H1 (cell line): Measurements from ENCODE around the gene STK16. TPM values are rescaled to one million over a fixed set of nuclear protein-coding genes. Genes with fewer than 3 reads are reported as not detected.

Source experiments
- CTCF ChIA-PET: fragments of 300-600 bp; sonication (Branson Sonifier 250); formaldehyde crosslinking; loops from one replicate; lab custom pipeline; 2021; ENCODE audit not compliant: partially characterized antibody; lab: Charles Lee
- POLR2A ChIA-PET: fragments of 300-600 bp; sonication (Branson Sonifier 250); formaldehyde crosslinking; loops from one replicate; lab custom pipeline; 2021; ENCODE audit warnings: inconsistent platforms; ENCODE audit not compliant: partially characterized antibody; lab: Charles Lee
- DNase-seq, 2 experiments: peaks; one replicate each; pipeline versions ENCODE4 v3.0.0 to v3.0.0-alpha.2; 2010 to 2022; ENCODE audit warnings: low spot score in 2 of 2, low read depth in 1 of 2, mixed read lengths in 1 of 2
- FAIRE-seq: peaks from 2 replicates; lab custom pipeline; 2011; peaks lifted over from hg19 to GRCh38; lab: Jason Lieb, UNC
- H2AFZ ChIP-seq: 2 replicates; pipeline ENCODE4 v1.8.1; 2012; ENCODE audit warnings: low read length, inconsistent platforms
- H2AK5ac ChIP-seq: 2 replicates; pipeline ENCODE4 v1.6.1; 2013; ENCODE audit warnings: low read depth, low read length
- H2BK120ac ChIP-seq: replicated peaks from 2 replicates; pipeline ENCODE3; 2013; ENCODE audit warnings: low read depth, low read length, inconsistent platforms
- H2BK12ac ChIP-seq: 2 replicates; pipeline ENCODE4 v1.6.1; 2013; ENCODE audit warnings: low read depth, low read length
- H2BK15ac ChIP-seq: 2 replicates; pipeline ENCODE4 v1.6.1; 2013; ENCODE audit warnings: low read length
- H2BK20ac ChIP-seq: 2 replicates; pipeline ENCODE4 v1.6.1; 2013; ENCODE audit warnings: low read length
- H2BK5ac ChIP-seq: 2 replicates; pipeline ENCODE4 v1.6.1; 2013; ENCODE audit warnings: low read depth, low read length
- H3K14ac ChIP-seq: 2 replicates; pipeline ENCODE4 v1.6.1; 2013; ENCODE audit warnings: inconsistent platforms; ENCODE audit not compliant: insufficient read length
- H3K18ac ChIP-seq: 2 replicates; pipeline ENCODE4 v1.6.1; 2013; ENCODE audit warnings: low read length; ENCODE audit errors: extremely low read depth
- H3K23ac ChIP-seq: 2 replicates; pipeline ENCODE4 v1.6.1; 2013; ENCODE audit warnings: inconsistent platforms; ENCODE audit not compliant: insufficient read length
- H3K23me2 ChIP-seq: 2 replicates; pipeline ENCODE4 v1.6.1; 2013; ENCODE audit warnings: low read depth, low read length
- H3K27ac ChIP-seq: 2 replicates; pipeline ENCODE4 v1.6.1; 2011; ENCODE audit warnings: low read depth, low read length, inconsistent platforms
- H3K27me3 ChIP-seq, 4 experiments: replicated peaks in 1 of 4; 1 replicate in 1 of 4; 2 replicates in 3 of 4; pipeline versions ENCODE4 v1.6.1 to v1.8.1; 2011 to 2013; ENCODE audit warnings: low read length in 3 of 4, mild to moderate bottlenecking in 3 of 4, inconsistent platforms in 2 of 4, mixed read lengths in 2 of 4, moderate library complexity in 1 of 4; ENCODE audit not compliant: control insufficient read depth in 3 of 4, insufficient read depth in 3 of 4; ENCODE audit errors: extremely low read depth in 1 of 4
- H3K36me3 ChIP-seq, 4 experiments: 2 replicates each; pipeline versions ENCODE4 v1.6.1 to v1.8.1; 2011 to 2013; ENCODE audit warnings: mild to moderate bottlenecking in 4 of 4, low read length in 3 of 4, moderate library complexity in 2 of 4, control low read depth in 1 of 4, inconsistent platforms in 1 of 4; ENCODE audit not compliant: insufficient read depth in 4 of 4, control insufficient read depth in 2 of 4
- H3K4ac ChIP-seq: replicated peaks from 2 replicates; pipeline ENCODE3; 2013; ENCODE audit warnings: low read length, low read depth, mixed read lengths, inconsistent platforms; ENCODE audit not compliant: insufficient read length
- H3K4me1 ChIP-seq, 4 experiments: replicated peaks in 1 of 4; 1 replicate in 1 of 4; 2 replicates in 3 of 4; pipeline versions ENCODE4 v1.6.1 to v1.8.1; 2011 to 2013; ENCODE audit warnings: low read length in 3 of 4, inconsistent platforms in 2 of 4, mixed read lengths in 1 of 4; ENCODE audit not compliant: insufficient read depth in 4 of 4, control insufficient read depth in 3 of 4
- H3K4me2 ChIP-seq, 2 experiments: 2 replicates each; pipeline versions ENCODE4 v1.6.1 to v1.8.1; 2011 to 2013; ENCODE audit warnings: low read depth in 2 of 2, low read length in 2 of 2, control low read depth in 1 of 2, inconsistent platforms in 1 of 2, mild to moderate bottlenecking in 1 of 2; ENCODE audit not compliant: insufficient read depth in 1 of 2
- H3K4me3 ChIP-seq, 4 experiments: fragments of 200-600, 300-600 bp in 1 of 4; sonication (generic), shearing (Covaris generic), sonication (Bioruptor Twin) in 1 of 4; 2 replicates each; pipeline versions ENCODE4 v1.5.1 to v1.8.1; 2011 to 2016; ENCODE audit warnings: low read length in 4 of 4, low read depth in 3 of 4, control low read depth in 2 of 4, inconsistent platforms in 2 of 4, mild to moderate bottlenecking in 2 of 4, mixed read lengths in 1 of 4, moderate library complexity in 1 of 4; ENCODE audit not compliant: insufficient read depth in 2 of 4; ENCODE audit errors: extremely low read depth in 1 of 4
- H3K56ac ChIP-seq: replicated peaks from 2 replicates; pipeline ENCODE3; 2013; ENCODE audit warnings: low read depth, mild to moderate bottlenecking, mixed read lengths, low read length, inconsistent platforms; ENCODE audit not compliant: insufficient read length
- H3K79me1 ChIP-seq: 2 replicates; pipeline ENCODE4 v1.6.1; 2013; ENCODE audit warnings: low read depth, low read length, control low read depth
- H3K79me2 ChIP-seq, 2 experiments: 2 replicates each; pipeline versions ENCODE4 v1.6.1 to v1.8.1; 2012 to 2013; ENCODE audit warnings: low read length in 2 of 2, mild to moderate bottlenecking in 2 of 2, inconsistent platforms in 1 of 2; ENCODE audit not compliant: insufficient read depth in 2 of 2, control insufficient read depth in 1 of 2
- H3K9ac ChIP-seq, 4 experiments: replicated peaks in 1 of 4; 1 replicate in 1 of 4; 2 replicates in 3 of 4; pipeline versions ENCODE4 v1.6.1 to v1.8.1; 2011 to 2013; ENCODE audit warnings: low read depth in 3 of 4, low read length in 3 of 4, control low read depth in 2 of 4, mild to moderate bottlenecking in 2 of 4, moderate library complexity in 2 of 4, inconsistent platforms in 1 of 4; ENCODE audit errors: extremely low read depth in 1 of 4
- H3K9me3 ChIP-seq, 2 experiments: 2 replicates each; pipeline versions ENCODE4 v1.6.1 to v1.8.1; 2012 to 2013; ENCODE audit warnings: mild to moderate bottlenecking in 2 of 2, moderate library complexity in 2 of 2, control low read depth in 1 of 2, inconsistent platforms in 1 of 2, low read depth in 1 of 2, low read length in 1 of 2, mixed read lengths in 1 of 2; ENCODE audit not compliant: insufficient read depth in 2 of 2
- H4K20me1 ChIP-seq, 2 experiments: replicated peaks in 1 of 2; 2 replicates each; pipeline versions ENCODE3 to v1.8.1; 2011 to 2013; ENCODE audit warnings: inconsistent platforms in 2 of 2, low read length in 2 of 2, mild to moderate bottlenecking in 1 of 2; ENCODE audit not compliant: insufficient read depth in 2 of 2, control insufficient read depth in 1 of 2
- H4K5ac ChIP-seq: 2 replicates; pipeline ENCODE4 v1.6.1; 2013; ENCODE audit warnings: low read length, low read depth, mixed read lengths, inconsistent platforms; ENCODE audit not compliant: insufficient read length
- H4K8ac ChIP-seq: 2 replicates; pipeline ENCODE4 v1.8.0; 2013; ENCODE audit warnings: mild to moderate bottlenecking, moderate library complexity, low read length, inconsistent platforms; ENCODE audit not compliant: insufficient read depth; ENCODE audit errors: extremely low read depth
- H4K91ac ChIP-seq: replicated peaks from 2 replicates; pipeline ENCODE3; 2013; ENCODE audit warnings: low read length, mixed read lengths, inconsistent platforms; ENCODE audit not compliant: insufficient read length
- CTBP2 ChIP-seq: IDR thresholded peaks from 2 replicates; pipeline ENCODE4 v1.7.0; 2011; ENCODE audit warnings: borderline replicate concordance, mild to moderate bottlenecking, moderate library complexity, mixed read lengths, low read length; ENCODE audit not compliant: insufficient read depth, insufficient read length
- FOSL1 ChIP-seq: IDR thresholded peaks from 2 replicates; pipeline ENCODE4 v1.6.1; 2011; ENCODE audit warnings: mild to moderate bottlenecking, low read depth, low read length, moderate library complexity; ENCODE audit not compliant: insufficient read depth
- WGBS, 2 experiments: shearing (Covaris generic) in 1 of 2; methylation state at CpG; one replicate each; pipeline versions ENCODE4 v1.1.6 to v1.1.7; 2013 to 2015; ENCODE audit warnings: low lambda C conversion rate in 2 of 2, mixed read lengths in 2 of 2, inconsistent platforms in 1 of 2, low coverage in 1 of 2, missing lambda C conversion rate in 1 of 2; ENCODE audit not compliant: insufficient replicate concordance in 2 of 2, insufficient coverage in 1 of 2, insufficient read length in 1 of 2; ENCODE audit errors: extremely low coverage in 1 of 2, missing lambda C conversion rate in 1 of 2; 5-methylcytosine and 5-hydroxymethylcytosine counted together
- polyA plus RNA-seq, 7 experiments: library from polyadenylated mRNA; depleted of rRNA in 3 of 7; stranded (reverse) in 5 of 7; unstranded in 2 of 7; fragments of >200 nt in 5 of 7; fragments of 200-250 nt in 2 of 7; gene quantifications; 1 replicate in 5 of 7; 2 replicates in 1 of 7; 4 replicates in 1 of 7; pipeline versions ENCODE4 v1.2.1 to v1.2.3, GENCODE V29; 2011 to 2013; ENCODE audit warnings: missing spikeins in 2 of 7, mixed read lengths in 2 of 7
- total RNA-seq: library from RNA; stranded (reverse); fragmentation: NEBNext Ultra II Directional; extraction: Animal tissue kit (Norgen Biotek cat#: 25700); gene quantifications from 2 replicates; pipeline ENCODE4 v1.2.1, GENCODE V29; 2021

STK16 gene
- total and polyA plus RNA-seq, 2 of the 8 experiments (the other 6 are each of a cell fraction or from before 2014, with no cell fraction given), result 21.3 to 51.4 TPM

DNA sequence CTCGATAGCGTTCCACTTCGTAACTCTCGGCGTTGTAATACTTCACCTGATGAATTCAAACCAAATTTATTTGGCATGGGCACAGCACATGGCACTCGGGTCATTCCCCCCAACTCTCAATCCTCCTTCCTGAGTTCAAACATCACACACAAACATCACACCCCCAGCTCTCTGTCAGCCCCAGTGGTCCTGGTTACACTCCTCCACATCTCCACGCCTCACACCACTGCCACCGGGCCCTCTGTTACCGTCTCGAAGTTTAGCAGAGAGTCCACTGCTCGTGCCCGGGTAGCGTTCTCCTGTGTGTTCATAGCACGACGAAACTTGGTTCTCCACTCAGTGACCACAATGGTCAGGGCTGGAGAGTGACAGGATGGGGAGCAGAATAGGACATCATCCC lies 31.1 kb upstream of the STK16 start:
- no peak overlapping the region for H3K4ac ChIP-seq
- CTCF ChIA-PET, result interaction anchor here (0.8 to 1.8 kb wide), 2 partner anchors 31 to 34 kb away, joined by 3 to 4 read pairs; no protein-coding TSS in a partner anchor

More for the DNA sequence above, 31.1 kb upstream of the STK16 start:
- 98% methylated on average over 15 of the region's 15 CpGs; no CpG with 5 or more reads in 1 of the 2 experiments for WGBS, 2 experiments
- Histone ChIP-seq H2AFZ (no peak overlapping the region), H3K9me3 (no peaks in the 10 kb centered on the region), H2AK5ac (no peak overlapping the region), H3K23me2 (peaks cover 12% of the 10 kb centered on the region), H2BK120ac (no peak overlapping the region), H3K9ac (no peak overlapping the region), H2BK12ac (no peak overlapping the region), H3K79me2 (no peaks in the 10 kb centered on the region), H3K18ac (no peak overlapping the region), H2BK15ac (no peak overlapping the region), H4K8ac (no peak overlapping the region)
- FAIRE-seq, result no peak
- POLR2A ChIA-PET, result interaction anchor here (1.1 kb wide), 1 partner anchor 11 kb away, joined by 4 read pairs; no protein-coding TSS in a partner anchor
- TF ChIP-seq CTBP2 (no peak), FOSL1 (no peak)
- TF ChIP-seq, all 59 proteins: peak for 0
- Histone ChIP-seq H2BK5ac (no peak overlapping the region), H3K79me1 (no peaks in the 10 kb centered on the region), H3K36me3 (peaks cover 14 to 54% (median 29%) of the 10 kb centered on the region in 4 experiments), H3K56ac (no peak overlapping the region), H4K20me1 (peaks cover 0 to 2% of the 10 kb centered on the region in 2 experiments), H3K14ac (no peak overlapping the region), H3K23ac (no peak overlapping the region), H4K91ac (no peak overlapping the region), H3K27ac (no peak overlapping the region), H3K4me3 (no peak overlapping the region), H4K5ac (no peak overlapping the region), H2BK20ac (no peak overlapping the region), H3K4me1 (peaks cover 0 to 4% (median 2%) of the 10 kb centered on the region in 4 experiments; a peak in 3 of 7 replicates), H3K27me3 (no peaks in the 10 kb centered on the region; a peak in 1 of 7 replicates), H3K4me2 (no peak overlapping the region)
- DNase-seq, result no peak
